C4-2B (cell line): Measurements from ENCODE around the gene GGA3.

ENCODE experiments used
- CTCF ChIP-seq: fragments of 450-650 bp; conservative IDR thresholded peaks from 2 replicates; pipeline ENCODE4 v1.5.1; 2017; ENCODE audit warnings: mild to moderate bottlenecking
- ZFX ChIP-seq: fragments of 450-650 bp; IDR thresholded peaks from 2 replicates; pipeline ENCODE4 v1.6.1; 2017

- no peak for TF ChIP-seq CTCF
- no peak for TF ChIP-seq ZFX
Measured at GRCh38 chr17:75244133-75244866, 17.1 kb downstream of the GGA3 start.
